ENCODE measurements around the gene ATXN7L2.

DNA sequence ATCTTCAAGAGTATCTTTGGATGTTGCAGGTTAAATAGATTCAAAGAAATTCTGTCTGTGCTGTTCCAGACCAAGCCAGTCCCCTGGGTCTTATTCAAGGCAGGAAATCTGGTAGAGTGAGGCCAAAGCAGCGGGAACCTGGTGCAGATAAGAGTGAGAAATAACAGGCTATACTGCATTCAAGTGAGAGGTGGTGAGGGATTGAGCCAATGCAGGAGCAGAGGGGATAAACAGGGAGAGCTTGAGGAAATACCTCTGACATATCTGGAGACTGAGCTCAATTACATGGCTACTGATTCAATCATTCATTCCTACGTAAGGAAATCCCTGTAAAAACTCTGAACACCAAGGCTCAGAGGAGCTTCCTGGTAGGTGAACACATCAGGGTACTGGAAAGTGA lies 40.2 kb upstream of the ATXN7L2 start:
- TF ChIP-seq CTCF (IDR thresholded peaks at IDR 0.05) (no peak), EP300 (IDR thresholded peaks at IDR 0.05) (no peak)
